Activated CD4-positive, alpha-beta T cell treated with anti-CD3 and anti-CD28 coated beads, Interleukin-2, amount 10 ng/mL, durations not matched to agents 7 days and 5 days (primary cell): Measurements from ENCODE around the gene BNC2. TPM values are rescaled to one million over a fixed set of nuclear protein-coding genes. Genes with fewer than 3 reads are reported as not detected.

Experiments
- CTCF ChIA-PET: fragments of 350-600 bp; sonication (Branson Sonifier 250); formaldehyde crosslinking; loops from one replicate; lab custom pipeline; 2021; ENCODE audit warnings: antibody characterized with exemption; lab: Charles Lee
- POLR2A ChIA-PET: fragments of 350-600 bp; sonication (Branson Sonifier 250); formaldehyde crosslinking; loops from one replicate; lab custom pipeline; 2021; ENCODE audit warnings: antibody characterized with exemption; lab: Charles Lee
- DNase-seq: peaks from one replicate; pipeline ENCODE4 v3.0.0-alpha.2; 2020
- H3K27ac Mint-ChIP-seq: one replicate; pipeline ENCODE4 v1.8.0; 2021; ENCODE audit warnings: mild to moderate bottlenecking, moderate library complexity, mixed read lengths
- H3K27me3 Mint-ChIP-seq: one replicate; pipeline ENCODE4 v1.8.0; 2021; ENCODE audit warnings: mixed read lengths
- H3K36me3 Mint-ChIP-seq: one replicate; pipeline ENCODE4 v1.8.0; 2021; ENCODE audit warnings: low read depth, mixed read lengths
- H3K4me1 Mint-ChIP-seq: one replicate; pipeline ENCODE4 v1.8.0; 2021; ENCODE audit warnings: mixed read lengths
- H3K4me3 Mint-ChIP-seq: one replicate; pipeline ENCODE4 v1.8.0; 2021; ENCODE audit warnings: mild to moderate bottlenecking, moderate library complexity, mixed read lengths
- H3K9me3 Mint-ChIP-seq: one replicate; pipeline ENCODE4 v1.8.0; 2021; ENCODE audit warnings: mixed read lengths
- total RNA-seq, 2 experiments: library from RNA; stranded (reverse); gene quantifications; one replicate each; pipeline ENCODE4 v1.2.3, GENCODE V29; 2021

The BNC2 gene
- total RNA-seq, 2 experiments from 2014 or later: not detected

DNA sequence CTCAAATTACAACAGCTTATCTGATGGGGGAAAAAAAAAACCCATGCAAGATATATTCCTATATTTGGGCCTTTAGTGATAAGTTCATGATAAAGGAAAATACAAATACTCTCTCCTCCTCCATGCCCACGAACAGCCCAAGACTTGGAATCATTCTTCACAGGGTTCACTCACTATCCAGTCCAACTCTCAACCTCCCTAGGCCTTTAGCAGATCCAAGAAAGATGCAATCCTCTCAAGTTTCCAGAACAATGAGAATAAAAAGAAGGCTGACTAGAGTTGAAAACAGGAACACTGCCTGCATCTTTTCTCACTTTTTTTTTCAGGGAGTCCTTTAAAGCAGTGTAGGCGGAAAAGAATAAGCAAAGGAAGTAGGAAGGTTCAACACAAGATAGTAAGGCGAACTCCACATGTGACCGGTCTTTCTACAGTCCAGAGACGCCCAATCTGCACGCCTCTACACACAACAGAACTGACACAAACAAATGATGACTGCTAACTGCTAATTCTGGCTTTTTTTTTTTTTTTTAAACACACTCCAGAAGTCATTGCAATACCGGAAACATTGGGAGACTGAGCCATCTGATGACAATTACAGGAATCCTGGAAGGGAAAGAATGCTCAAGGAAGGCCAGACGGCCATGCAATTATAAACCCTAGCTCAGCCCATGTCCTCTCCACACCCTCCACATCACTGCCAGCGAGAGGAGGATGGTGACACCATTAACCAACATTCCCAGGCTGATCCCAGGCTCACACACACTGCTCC lies 75.4 kb downstream of the BNC2 start:
- Mint-ChIP-seq H3K4me1 (no peaks in the 10 kb centered on the region), H3K4me3 (no peak overlapping the region), H3K27me3 (no peaks in the 10 kb centered on the region), H3K9me3 (no peaks in the 10 kb centered on the region), H3K36me3 (no peaks in the 10 kb centered on the region), H3K27ac (no peak overlapping the region)
- ChIA-PET CTCF (no interaction called here), POLR2A (no interaction called here)
- no peak for DNase-seq

- Mint-ChIP-seq H3K4me1 (no peaks in the 10 kb centered on the region), H3K27ac (no peak overlapping the region), H3K4me3 (no peak overlapping the region), H3K9me3 (no peaks in the 10 kb centered on the region), H3K27me3 (no peaks in the 10 kb centered on the region), H3K36me3 (no peaks in the 10 kb centered on the region)
- DNase-seq: no peak
- ChIA-PET CTCF (no interaction called here), POLR2A (no interaction called here)
These were observed 76.4 kb downstream of the BNC2 start for GRCh38 chr9:16794103-16794502.

DNA sequence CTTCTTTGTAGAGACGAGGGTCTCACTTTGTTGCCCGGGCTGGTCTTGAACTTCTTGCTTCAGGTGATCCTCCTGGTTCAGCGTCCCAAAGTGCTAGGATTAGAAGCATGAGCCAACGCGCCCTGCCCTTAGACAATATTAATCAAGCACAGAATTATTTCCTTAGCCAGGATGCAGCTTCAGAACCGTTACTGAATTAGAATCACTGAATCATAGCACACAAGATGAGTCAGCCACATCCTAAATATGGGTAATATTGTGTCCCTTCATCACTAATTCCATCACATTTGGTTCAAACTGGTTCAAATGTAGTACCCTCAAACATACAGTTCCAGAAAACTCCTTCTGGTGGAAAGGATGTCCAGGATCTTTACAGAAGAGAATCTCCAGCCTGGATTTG lies 82.7 kb downstream of the BNC2 start:
- Mint-ChIP-seq H3K4me1 (no peaks in the 10 kb centered on the region), H3K9me3 (peaks cover 6% of the 10 kb centered on the region), H3K36me3 (no peaks in the 10 kb centered on the region), H3K27me3 (no peaks in the 10 kb centered on the region), H3K4me3 (no peak overlapping the region), H3K27ac (no peak overlapping the region)
- ChIA-PET POLR2A (no interaction called here), CTCF (no interaction called here)
- DNase-seq: no peak

- H3K9me3 Mint-ChIP-seq: peaks cover 6% of the 10 kb centered on the region
- CTCF ChIA-PET: no interaction called here
- H3K27me3 Mint-ChIP-seq: no peaks in the 10 kb centered on the region
- DNase-seq: no peak
- H3K4me1 Mint-ChIP-seq: no peaks in the 10 kb centered on the region
- no peak overlapping the region for H3K27ac Mint-ChIP-seq
- H3K36me3 Mint-ChIP-seq: no peaks in the 10 kb centered on the region
- no peak overlapping the region for H3K4me3 Mint-ChIP-seq
- POLR2A ChIA-PET: no interaction called here
These were observed 86.5 kb downstream of the BNC2 start for GRCh38 chr9:16784002-16784401.

DNA sequence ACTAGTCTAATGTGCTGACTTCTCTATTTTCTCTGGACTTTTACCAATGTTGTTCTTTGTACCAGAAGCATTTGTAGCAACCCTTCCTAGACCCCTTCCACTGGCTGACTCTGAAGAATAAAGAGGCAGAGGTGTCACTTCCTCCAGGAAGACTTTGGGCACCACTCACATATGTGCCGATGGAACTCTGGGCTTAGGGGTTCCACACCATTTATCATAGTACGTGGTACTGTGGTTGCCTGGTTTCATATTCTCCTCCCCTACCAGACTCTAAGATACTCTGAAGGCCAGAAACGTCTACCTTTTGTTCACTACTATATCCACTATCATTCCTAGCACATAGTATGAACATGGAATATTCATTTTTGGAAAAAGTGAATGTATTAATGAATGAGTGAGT lies 88.0 kb downstream of the BNC2 start:
- H3K36me3 Mint-ChIP-seq: no peaks in the 10 kb centered on the region
- H3K27ac Mint-ChIP-seq: no peak overlapping the region
- no peak overlapping the region for H3K4me3 Mint-ChIP-seq
- H3K9me3 Mint-ChIP-seq: peaks cover 3% of the 10 kb centered on the region
- no peaks in the 10 kb centered on the region for H3K27me3 Mint-ChIP-seq
- no peaks in the 10 kb centered on the region for H3K4me1 Mint-ChIP-seq
- no peak for DNase-seq
- CTCF ChIA-PET: no interaction called here
- POLR2A ChIA-PET: no interaction called here

DNA sequence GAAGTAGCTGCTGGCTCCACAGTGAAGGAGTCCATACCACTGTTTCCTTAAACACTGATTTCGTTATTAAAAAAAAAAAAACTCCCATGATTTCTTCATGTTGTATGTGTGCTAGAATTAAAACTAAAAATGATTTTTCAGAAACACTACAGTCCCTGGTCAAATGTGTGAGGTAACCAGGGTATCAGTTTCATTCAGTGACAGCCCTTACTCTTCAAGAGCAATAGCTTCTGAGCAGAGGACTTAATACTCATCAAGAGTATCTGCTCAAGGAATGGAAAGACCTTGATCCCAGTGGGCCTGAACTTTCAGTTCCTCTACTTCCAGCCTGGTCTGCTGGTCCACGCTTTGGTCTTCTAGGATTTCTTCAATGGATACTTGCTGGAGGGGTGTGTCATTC lies 95.1 kb downstream of the BNC2 start:
- Mint-ChIP-seq H3K4me3 (no peak overlapping the region), H3K4me1 (no peaks in the 10 kb centered on the region), H3K36me3 (no peaks in the 10 kb centered on the region), H3K9me3 (no peaks in the 10 kb centered on the region), H3K27ac (no peak overlapping the region), H3K27me3 (no peaks in the 10 kb centered on the region)
- ChIA-PET CTCF (no interaction called here), POLR2A (interaction anchor here (0.6 kb wide), 1 partner anchor 891 kb away, joined by 5 read pairs; no protein-coding TSS in a partner anchor)
- no peak for DNase-seq

GRCh38 chr9:16773617-16774016 lies 96.9 kb downstream of the BNC2 start:
- H3K27ac Mint-ChIP-seq: no peak overlapping the region
- H3K36me3 Mint-ChIP-seq: no peaks in the 10 kb centered on the region
- H3K4me3 Mint-ChIP-seq: no peak overlapping the region
- ChIA-PET POLR2A (no interaction called here), CTCF (no interaction called here)
- no peak for DNase-seq
- no peaks in the 10 kb centered on the region for H3K27me3 Mint-ChIP-seq
- no peaks in the 10 kb centered on the region for H3K9me3 Mint-ChIP-seq
- no peaks in the 10 kb centered on the region for H3K4me1 Mint-ChIP-seq

GRCh38 chr9:16773116-16773515 lies 97.4 kb downstream of the BNC2 start:
- Mint-ChIP-seq H3K27ac (no peak overlapping the region), H3K9me3 (no peaks in the 10 kb centered on the region), H3K36me3 (no peaks in the 10 kb centered on the region), H3K4me3 (no peak overlapping the region), H3K27me3 (no peaks in the 10 kb centered on the region), H3K4me1 (no peaks in the 10 kb centered on the region)
- CTCF ChIA-PET: no interaction called here
- POLR2A ChIA-PET: no interaction called here
- DNase-seq: no peak

GRCh38 chr9:16771356-16771755 lies 99.1 kb downstream of the BNC2 start:
- H3K4me1 Mint-ChIP-seq: no peaks in the 10 kb centered on the region
- no peaks in the 10 kb centered on the region for H3K36me3 Mint-ChIP-seq
- H3K27ac Mint-ChIP-seq: no peak overlapping the region
- no peaks in the 10 kb centered on the region for H3K9me3 Mint-ChIP-seq
- H3K4me3 Mint-ChIP-seq: no peak overlapping the region
- CTCF ChIA-PET: no interaction called here
- no peaks in the 10 kb centered on the region for H3K27me3 Mint-ChIP-seq
- POLR2A ChIA-PET: no interaction called here
- DNase-seq: no peak

- H3K9me3 Mint-ChIP-seq: no peaks in the 10 kb centered on the region
- ChIA-PET POLR2A (no interaction called here), CTCF (interaction anchor here (1.2 kb wide), 1 partner anchor 49 kb away, joined by 3 read pairs; no protein-coding TSS in a partner anchor)
- DNase-seq: no peak
- no peaks in the 10 kb centered on the region for H3K4me1 Mint-ChIP-seq
- no peak overlapping the region for H3K4me3 Mint-ChIP-seq
- H3K36me3 Mint-ChIP-seq: no peaks in the 10 kb centered on the region
- no peaks in the 10 kb centered on the region for H3K27me3 Mint-ChIP-seq
- no peak overlapping the region for H3K27ac Mint-ChIP-seq
These were observed 101.2 kb downstream of the BNC2 start for GRCh38 chr9:16769291-16769690.

DNA sequence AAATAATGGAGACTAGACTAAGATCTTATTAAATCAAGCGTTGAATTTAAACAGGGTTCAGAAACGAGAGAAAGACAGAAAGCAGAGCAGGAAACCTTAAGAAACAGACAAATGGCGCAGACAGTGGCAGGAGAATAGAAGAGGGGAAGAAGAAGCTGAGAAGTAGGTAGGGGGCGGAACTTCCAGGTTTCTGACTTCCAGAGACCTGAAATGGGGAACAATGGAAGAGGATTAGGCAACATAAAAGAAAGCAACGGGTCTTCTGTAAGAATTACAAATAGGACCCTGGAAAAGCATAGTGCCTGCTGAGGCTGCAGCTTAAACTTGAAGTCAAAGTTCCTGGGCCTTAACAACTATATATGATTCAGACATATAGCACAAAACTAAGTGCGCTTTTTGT lies 101.7 kb downstream of the BNC2 start:
- no peaks in the 10 kb centered on the region for H3K36me3 Mint-ChIP-seq
- no peak overlapping the region for H3K4me3 Mint-ChIP-seq
- H3K9me3 Mint-ChIP-seq: no peaks in the 10 kb centered on the region
- H3K4me1 Mint-ChIP-seq: no peaks in the 10 kb centered on the region
- ChIA-PET CTCF (interaction anchor here (1.2 kb wide), 1 partner anchor 49 kb away, joined by 3 read pairs; no protein-coding TSS in a partner anchor), POLR2A (no interaction called here)
- H3K27me3 Mint-ChIP-seq: no peaks in the 10 kb centered on the region
- H3K27ac Mint-ChIP-seq: no peak overlapping the region
- no peak for DNase-seq

DNA sequence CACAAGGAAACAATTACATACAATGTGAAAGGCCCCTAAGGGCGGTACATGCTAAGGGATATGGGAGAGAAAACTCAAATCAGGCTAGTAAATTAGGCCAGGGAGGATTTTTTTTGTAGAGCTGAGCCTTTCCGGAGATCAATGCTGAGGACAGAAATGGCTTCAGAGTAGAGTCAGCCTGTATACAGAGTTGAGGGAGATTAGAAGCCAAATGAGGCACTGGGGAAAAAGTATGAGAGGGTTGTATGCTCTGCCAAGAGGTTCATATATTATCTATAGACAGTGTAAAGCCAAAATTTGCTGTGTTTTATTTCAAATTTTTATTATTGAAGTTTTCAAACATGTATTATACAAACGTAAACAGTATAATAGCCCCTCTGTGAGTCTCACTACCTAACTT lies 103.1 kb downstream of the BNC2 start:
- Mint-ChIP-seq H3K27me3 (no peaks in the 10 kb centered on the region), H3K4me3 (no peak overlapping the region), H3K27ac (no peak overlapping the region), H3K36me3 (no peaks in the 10 kb centered on the region), H3K9me3 (no peaks in the 10 kb centered on the region), H3K4me1 (no peaks in the 10 kb centered on the region)
- DNase-seq: no peak
- CTCF ChIA-PET: no interaction called here
- POLR2A ChIA-PET: no interaction called here

DNA sequence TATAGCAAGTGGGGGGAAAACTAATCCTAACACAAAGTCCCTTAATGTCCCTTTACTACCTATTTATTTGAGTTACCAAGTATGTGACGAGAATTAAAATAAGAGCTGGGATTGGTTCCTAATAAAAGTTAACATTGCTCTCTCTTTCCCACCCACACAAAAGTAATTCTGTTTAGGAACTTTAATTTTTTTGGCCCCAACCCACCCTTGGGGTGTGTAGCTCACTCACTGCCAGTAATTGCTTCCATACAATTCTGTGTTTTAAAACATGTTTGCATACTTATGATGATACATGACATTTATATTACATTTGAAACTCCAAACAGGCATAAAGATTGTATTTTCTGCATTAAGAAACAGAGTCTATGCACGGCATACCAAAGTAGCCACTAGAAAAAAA lies 106.5 kb downstream of the BNC2 start:
- POLR2A ChIA-PET: no interaction called here
- CTCF ChIA-PET: no interaction called here
- no peaks in the 10 kb centered on the region for H3K4me1 Mint-ChIP-seq
- no peaks in the 10 kb centered on the region for H3K27me3 Mint-ChIP-seq
- H3K9me3 Mint-ChIP-seq: no peaks in the 10 kb centered on the region
- no peak for DNase-seq
- no peaks in the 10 kb centered on the region for H3K36me3 Mint-ChIP-seq
- no peak overlapping the region for H3K27ac Mint-ChIP-seq
- H3K4me3 Mint-ChIP-seq: no peak overlapping the region
